ENCODE measurements around the gene SEC24B.
A peak's percentile ranks its signal among the peaks of the same experiment; 100 is the strongest.

SEC24B gene

GRCh38 chr4:109433205-109434006, at the start of gene SEC24B:
SEC24B (plus strand) TSS chr4:109433815; CDS start chr4:109433870, 55 bp downstream.
- peak; percentile 78 for DNase-seq (ENCODE audit: low read depth)

- DNase-seq (ENCODE audit: low read depth), result no peak
These were observed 49.8 kb upstream of the SEC24B start for GRCh38 chr4:109383823-109384222.

GRCh38 chr4:109385260-109385659, 48.4 kb upstream of the SEC24B start:
- DNase-seq (ENCODE audit: low read depth), result no peak

- no peak for DNase-seq (ENCODE audit: low read depth)
These were observed 44.1 kb upstream of the SEC24B start for GRCh38 chr4:109389369-109390114.

GRCh38 chr4:109390115-109390768, 43.4 kb upstream of the SEC24B start:
- no peak for DNase-seq (ENCODE audit: low read depth)

GRCh38 chr4:109395694-109396093, 37.9 kb upstream of the SEC24B start:
- DNase-seq (ENCODE audit: low read depth), result no peak

GRCh38 chr4:109398928-109399327, 34.7 kb upstream of the SEC24B start:
- no peak for DNase-seq (ENCODE audit: low read depth)

- no peak for DNase-seq (ENCODE audit: low read depth)
These were observed 27.2 kb upstream of the SEC24B start for GRCh38 chr4:109406337-109406931.

GRCh38 chr4:109407027-109407737, 26.4 kb upstream of the SEC24B start:
- no peak for DNase-seq (ENCODE audit: low read depth)

- no peak for DNase-seq (ENCODE audit: low read depth)
These were observed 24.9 kb upstream of the SEC24B start for GRCh38 chr4:109408711-109409110.

- DNase-seq (ENCODE audit: low read depth), result no peak
These were observed 23.4 kb upstream of the SEC24B start for GRCh38 chr4:109410226-109410625.

- DNase-seq (ENCODE audit: low read depth), result no peak
These were observed 22.8 kb upstream of the SEC24B start for GRCh38 chr4:109410776-109411175.

- no peak for DNase-seq (ENCODE audit: low read depth)
These were observed 21.7 kb upstream of the SEC24B start for GRCh38 chr4:109411964-109412363.

- DNase-seq (ENCODE audit: low read depth), result no peak
These were observed 20.8 kb upstream of the SEC24B start for GRCh38 chr4:109412776-109413175.

- no peak for DNase-seq (ENCODE audit: low read depth)
These were observed 18.7 kb upstream of the SEC24B start for GRCh38 chr4:109414938-109415337.

- DNase-seq (ENCODE audit: low read depth), result no peak
These were observed 15.0 kb upstream of the SEC24B start for GRCh38 chr4:109418588-109418987.

- DNase-seq (ENCODE audit: low read depth), result no peak
These were observed 13.9 kb upstream of the SEC24B start for GRCh38 chr4:109419679-109420078.

- no peak for DNase-seq (ENCODE audit: low read depth)
These were observed 9.3 kb upstream of the SEC24B start for GRCh38 chr4:109424093-109424841.

GRCh38 chr4:109425405-109425804, 8.2 kb upstream of the SEC24B start:
- DNase-seq (ENCODE audit: low read depth), result no peak

GRCh38 chr4:109429545-109429944, 4.1 kb upstream of the SEC24B start:
- no peak for DNase-seq (ENCODE audit: low read depth)

- no peak for DNase-seq (ENCODE audit: low read depth)
These were observed 1.4 kb upstream of the SEC24B start for GRCh38 chr4:109432203-109432602.
